Measurements from ENCODE around the gene GAPDH.

The GAPDH gene

DNA sequence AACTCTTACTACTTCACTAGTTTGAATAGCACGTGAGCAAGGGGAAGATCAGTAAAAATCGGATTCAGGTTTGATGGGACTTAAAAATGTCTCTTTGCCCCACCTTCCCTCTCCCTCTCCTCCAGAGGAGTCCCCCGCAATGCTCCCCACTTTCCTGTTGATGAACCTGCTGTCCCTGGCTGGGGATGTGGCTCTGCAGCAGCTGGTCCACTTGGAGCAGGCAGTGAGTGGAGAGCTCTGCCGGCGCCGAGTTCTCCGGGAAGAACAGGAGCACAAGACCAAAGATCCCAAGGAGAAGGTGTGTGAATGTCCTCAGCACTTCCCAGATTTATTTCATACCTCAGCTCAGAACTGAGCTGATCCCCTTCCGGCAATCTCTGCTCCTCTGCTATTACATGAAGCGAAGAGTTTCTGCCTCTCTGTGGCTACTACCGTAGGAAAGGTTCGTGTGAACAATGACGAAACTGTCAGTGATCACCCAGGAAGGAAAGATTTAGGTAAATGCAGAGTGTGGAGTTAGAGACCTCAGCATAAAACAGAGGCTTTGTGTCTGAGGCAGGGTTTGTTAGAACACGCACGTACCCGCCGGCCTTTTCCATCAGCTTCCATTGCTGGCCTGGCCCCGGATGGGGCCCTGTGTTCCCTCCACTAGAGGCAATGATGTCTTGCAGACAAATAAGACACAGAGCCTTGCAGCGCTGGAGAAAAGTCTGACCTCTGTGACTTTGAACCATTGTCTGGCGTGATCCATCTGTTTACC, 7.4 kb upstream of the GAPDH start:
- no peak for DNase-seq (ENCODE audit: low read depth in 1 of 2, low spot score in 1 of 2)
- H3K4me3 ChIP-seq (replicated peaks; ENCODE audit: insufficient read depth, low read length) = no peak overlapping the region
- H3K27me3 ChIP-seq (ENCODE audit: insufficient read depth, poor library complexity, severe bottlenecking) = no peaks in the 10 kb centered on the region
- TF ChIP-seq REST (IDR thresholded peaks at IDR 0.05; ENCODE audit: insufficient replicate concordance, low read depth) = no peak
- TF ChIP-seq POLR2AphosphoS5 (IDR thresholded peaks at IDR 0.05; ENCODE audit: low read depth) = no peak
- TF ChIP-seq, protein P1, sequence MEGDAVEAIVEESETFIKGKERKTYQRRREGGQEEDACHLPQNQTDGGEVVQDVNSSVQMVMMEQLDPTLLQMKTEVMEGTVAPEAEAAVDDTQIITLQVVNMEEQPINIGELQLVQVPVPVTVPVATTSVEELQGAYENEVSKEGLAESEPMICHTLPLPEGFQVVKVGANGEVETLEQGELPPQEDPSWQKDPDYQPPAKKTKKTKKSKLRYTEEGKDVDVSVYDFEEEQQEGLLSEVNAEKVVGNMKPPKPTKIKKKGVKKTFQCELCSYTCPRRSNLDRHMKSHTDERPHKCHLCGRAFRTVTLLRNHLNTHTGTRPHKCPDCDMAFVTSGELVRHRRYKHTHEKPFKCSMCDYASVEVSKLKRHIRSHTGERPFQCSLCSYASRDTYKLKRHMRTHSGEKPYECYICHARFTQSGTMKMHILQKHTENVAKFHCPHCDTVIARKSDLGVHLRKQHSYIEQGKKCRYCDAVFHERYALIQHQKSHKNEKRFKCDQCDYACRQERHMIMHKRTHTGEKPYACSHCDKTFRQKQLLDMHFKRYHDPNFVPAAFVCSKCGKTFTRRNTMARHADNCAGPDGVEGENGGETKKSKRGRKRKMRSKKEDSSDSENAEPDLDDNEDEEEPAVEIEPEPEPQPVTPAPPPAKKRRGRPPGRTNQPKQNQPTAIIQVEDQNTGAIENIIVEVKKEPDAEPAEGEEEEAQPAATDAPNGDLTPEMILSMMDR (IDR thresholded peaks at IDR 0.05; ENCODE audit: insufficient read depth, low read length) = no peak
- no peak overlapping the region for H3K27ac ChIP-seq (replicated peaks)

GRCh38 chr12:6527711-6528110, 6.6 kb upstream of the GAPDH start:
- TF ChIP-seq SPI1 (IDR thresholded peaks at IDR 0.05; ENCODE audit: borderline replicate concordance, low read depth) (no peak), GABPA (IDR thresholded peaks at IDR 0.05; ENCODE audit: low read depth) (no peak), POLR2AphosphoS5 (IDR thresholded peaks at IDR 0.05; ENCODE audit: low read depth) (no peak), REST (IDR thresholded peaks at IDR 0.05; ENCODE audit: insufficient replicate concordance, low read depth) (no peak)
- TF ChIP-seq, protein P1 (IDR thresholded peaks at IDR 0.05; ENCODE audit: insufficient read depth, low read length) = no peak
- Histone ChIP-seq H3K27me3 (ENCODE audit: insufficient read depth, poor library complexity, severe bottlenecking) (no peaks in the 10 kb centered on the region), H3K27ac (replicated peaks) (no peak overlapping the region), H3K4me3 (replicated peaks; ENCODE audit: insufficient read depth, low read length) (no peak overlapping the region)
- DNase-seq (ENCODE audit: low read depth in 1 of 2, low spot score in 1 of 2) = no peak

DNA sequence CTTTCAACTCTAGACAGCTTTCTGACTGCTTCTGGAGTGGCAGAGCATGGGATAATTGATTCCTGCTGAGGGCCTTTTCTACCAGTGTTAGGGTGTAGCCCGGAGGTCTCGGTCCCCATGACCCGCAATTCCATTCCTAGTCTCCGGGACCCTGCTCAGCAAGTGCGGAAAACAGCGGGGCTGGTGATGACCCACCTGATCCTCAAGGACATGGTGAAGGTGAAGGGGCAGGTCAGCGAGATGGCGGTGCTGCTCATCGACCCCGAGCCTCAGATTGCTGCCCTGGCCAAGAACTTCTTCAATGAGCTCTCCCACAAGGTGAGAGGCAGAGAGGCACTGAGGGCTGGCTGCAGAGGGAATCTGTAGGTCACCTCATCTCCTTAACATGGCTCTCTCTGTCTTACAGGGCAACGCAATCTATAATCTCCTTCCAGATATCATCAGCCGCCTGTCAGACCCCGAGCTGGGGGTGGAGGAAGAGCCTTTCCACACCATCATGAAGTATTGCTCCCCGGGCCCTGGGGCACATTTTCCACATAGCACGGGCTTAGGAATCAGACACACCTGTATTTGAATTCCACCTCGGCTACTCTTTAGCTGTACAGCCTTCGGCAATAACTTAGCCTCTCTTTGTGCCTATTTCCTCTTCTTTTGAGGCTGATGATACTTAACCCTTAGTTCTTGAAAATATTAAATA, 5.6 kb upstream of the GAPDH start:
- no peak for TF ChIP-seq GABPA (IDR thresholded peaks at IDR 0.05; ENCODE audit: low read depth)
- TF ChIP-seq POLR2AphosphoS5 (IDR thresholded peaks at IDR 0.05; ENCODE audit: low read depth) = no peak
- no peak for TF ChIP-seq REST (IDR thresholded peaks at IDR 0.05; ENCODE audit: insufficient replicate concordance, low read depth)
- TF ChIP-seq, protein P1 (IDR thresholded peaks at IDR 0.05; ENCODE audit: insufficient read depth, low read length) = no peak
- TF ChIP-seq SPI1 (IDR thresholded peaks at IDR 0.05; ENCODE audit: borderline replicate concordance, low read depth) = no peak
- Histone ChIP-seq H3K27ac (replicated peaks) (no peak overlapping the region), H3K4me3 (replicated peaks; ENCODE audit: insufficient read depth, low read length) (no peak overlapping the region), H3K27me3 (ENCODE audit: insufficient read depth, poor library complexity, severe bottlenecking) (no peaks in the 10 kb centered on the region)
- DNase-seq (ENCODE audit: low read depth in 1 of 2, low spot score in 1 of 2) = no peak

All from HL-60 (cell line).